Activated naive CD8-positive, alpha-beta T cell treated with anti-CD3 and anti-CD28 coated beads for 36 hours (primary cell): ENCODE data around the gene MUSTN1. TPM values are rescaled to one million over a fixed set of nuclear protein-coding genes. Genes with fewer than 3 reads are reported as not detected.

Experiments used
- total RNA-seq, 2 experiments: library from RNA; stranded (reverse); gene quantifications; one replicate each; pipeline ENCODE4 v1.2.3, GENCODE V29; 2021

Gene MUSTN1
- total RNA-seq, 2 experiments from 2014 or later, result 0.91 to 1.0 TPM

Other genes starting within 250 kb of the MUSTN1 start
- 10 to 100 TPM; 61.5 to 62.1 TPM for gene PBRM1, start 149.1 kb downstream of the MUSTN1 start, total RNA-seq
- gene GNL3, start 149.0 kb downstream of the MUSTN1 start, total RNA-seq, result 100 to 1,000 TPM; 245 to 246 TPM
- gene GLT8D1, start 129.2 kb downstream of the MUSTN1 start, total RNA-seq, result 10 to 100 TPM; 29.5 to 30.3 TPM
- 100 to 1,000 TPM; 129 to 137 TPM for gene SPCS1, start 128.9 kb downstream of the MUSTN1 start, total RNA-seq
- gene NEK4, start 64.1 kb downstream of the MUSTN1 start, total RNA-seq, result 10 to 100 TPM; 29.4 to 29.7 TPM
- gene ITIH1, start 57.4 kb downstream of the MUSTN1 start, total RNA-seq, result not detected
- gene ITIH3, start 40.2 kb downstream of the MUSTN1 start, total RNA-seq, result not detected
- gene ITIH4, start 4.3 kb downstream of the MUSTN1 start, total RNA-seq, result 1 to 10 TPM; 4.8 to 6.8 TPM
- 10 to 100 TPM; 23.6 to 30.0 TPM for gene STIMATE, start 62.5 kb upstream of the MUSTN1 start, total RNA-seq
- 10 to 100 TPM; 19.7 to 21.9 TPM for gene SFMBT1, start 211.1 kb upstream of the MUSTN1 start, total RNA-seq